Subcutaneous adipose tissue (tissue), 4 donors: ENCODE data around the gene AK5. TPM values are rescaled to one million over a fixed set of nuclear protein-coding genes. Genes with fewer than 3 reads are reported as not detected.

Source experiments
- total RNA-seq, 4 donors: library from RNA; depleted of rRNA; stranded (reverse); fragments of >200 nt; gene quantifications; one replicate each; pipeline ENCODE4 v1.1.0, GENCODE V29; 2016
- TF ChIP-seq, protein P1 (sequence below): fragments of 450-650 bp; IDR thresholded peaks from one replicate; pipeline ENCODE4 v1.5.1; 2016; ENCODE audit warnings: low read depth, mild to moderate bottlenecking, control low read depth, antibody characterized with exemption, moderate library complexity

AK5 gene
- total RNA-seq, 4 donors from 2014 or later = 0.34 to 0.38 TPM; not detected in 2

DNA sequence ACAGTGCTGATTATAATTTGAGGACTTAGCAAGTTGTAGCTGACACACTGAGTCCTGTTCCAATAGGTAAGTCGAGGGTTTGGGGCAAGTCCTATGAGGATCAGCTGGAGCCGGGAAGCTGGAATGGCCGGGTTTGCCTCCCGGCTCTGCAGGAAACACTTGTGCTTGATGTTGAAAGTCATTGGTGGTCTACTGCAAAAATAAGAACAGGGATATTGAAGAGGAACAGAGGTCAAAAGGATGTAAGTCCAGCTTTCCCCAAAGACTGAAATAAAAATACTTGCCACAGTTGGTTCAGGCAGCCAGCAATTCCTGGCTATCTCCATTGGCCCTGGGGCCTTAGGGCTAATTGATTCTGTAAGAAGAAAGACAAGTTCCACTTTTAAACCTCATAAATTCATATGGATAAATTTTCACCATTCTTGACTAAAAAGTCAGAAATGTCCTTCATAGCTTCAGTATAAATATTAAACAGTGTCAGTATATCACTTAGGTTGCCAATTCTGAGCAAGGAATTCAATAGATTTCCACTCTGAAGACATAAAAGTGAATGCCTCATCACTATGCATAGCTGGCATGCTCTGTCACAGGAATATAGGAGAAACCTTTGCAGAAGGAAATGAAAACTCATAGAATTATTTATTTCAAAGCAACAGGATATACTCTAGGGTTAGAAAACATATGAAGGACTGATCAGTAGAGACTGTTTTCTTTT, 165.2 kb downstream of the AK5 start:
- TF ChIP-seq, protein P1, sequence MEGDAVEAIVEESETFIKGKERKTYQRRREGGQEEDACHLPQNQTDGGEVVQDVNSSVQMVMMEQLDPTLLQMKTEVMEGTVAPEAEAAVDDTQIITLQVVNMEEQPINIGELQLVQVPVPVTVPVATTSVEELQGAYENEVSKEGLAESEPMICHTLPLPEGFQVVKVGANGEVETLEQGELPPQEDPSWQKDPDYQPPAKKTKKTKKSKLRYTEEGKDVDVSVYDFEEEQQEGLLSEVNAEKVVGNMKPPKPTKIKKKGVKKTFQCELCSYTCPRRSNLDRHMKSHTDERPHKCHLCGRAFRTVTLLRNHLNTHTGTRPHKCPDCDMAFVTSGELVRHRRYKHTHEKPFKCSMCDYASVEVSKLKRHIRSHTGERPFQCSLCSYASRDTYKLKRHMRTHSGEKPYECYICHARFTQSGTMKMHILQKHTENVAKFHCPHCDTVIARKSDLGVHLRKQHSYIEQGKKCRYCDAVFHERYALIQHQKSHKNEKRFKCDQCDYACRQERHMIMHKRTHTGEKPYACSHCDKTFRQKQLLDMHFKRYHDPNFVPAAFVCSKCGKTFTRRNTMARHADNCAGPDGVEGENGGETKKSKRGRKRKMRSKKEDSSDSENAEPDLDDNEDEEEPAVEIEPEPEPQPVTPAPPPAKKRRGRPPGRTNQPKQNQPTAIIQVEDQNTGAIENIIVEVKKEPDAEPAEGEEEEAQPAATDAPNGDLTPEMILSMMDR = no peak

DNA sequence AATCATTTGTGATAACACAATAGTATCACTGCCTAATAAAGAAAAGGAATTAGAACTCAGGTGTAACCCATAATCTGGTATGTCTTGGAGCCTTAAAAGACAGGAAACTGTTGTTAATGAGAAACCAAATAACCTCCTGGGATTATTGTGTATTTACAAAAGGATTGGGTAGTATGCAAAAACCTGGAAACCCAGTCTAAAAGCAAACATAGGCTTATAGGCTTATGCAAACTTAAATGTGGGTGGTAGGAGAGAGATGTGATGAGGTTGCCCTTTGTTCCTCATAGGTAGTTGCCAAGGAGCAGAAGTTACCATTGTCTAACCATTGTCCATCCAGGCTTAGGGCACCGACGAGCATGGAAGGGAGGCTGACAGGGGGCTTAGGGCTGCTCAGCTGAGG, 165.8 kb downstream of the AK5 start:
- TF ChIP-seq, protein P1 = no peak

DNA sequence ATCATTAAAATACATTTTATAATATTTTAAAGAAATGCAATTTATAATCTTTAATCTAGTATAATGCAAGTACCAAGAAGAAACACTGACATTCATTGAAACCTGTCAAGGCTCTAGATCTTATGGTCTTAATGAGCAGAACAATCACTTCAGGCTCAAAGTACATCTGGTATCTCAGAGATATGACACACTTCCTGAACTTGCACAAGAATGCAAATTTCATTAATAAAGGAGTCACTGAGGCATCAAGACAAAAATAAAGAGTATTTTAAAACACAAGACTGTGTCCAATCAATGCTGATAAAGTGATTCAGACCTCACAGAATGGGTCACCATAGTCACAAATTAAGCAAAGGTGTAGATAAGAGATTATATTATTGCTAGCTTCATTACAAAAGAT, 178.1 kb downstream of the AK5 start:
- TF ChIP-seq, protein P1 = no peak

DNA sequence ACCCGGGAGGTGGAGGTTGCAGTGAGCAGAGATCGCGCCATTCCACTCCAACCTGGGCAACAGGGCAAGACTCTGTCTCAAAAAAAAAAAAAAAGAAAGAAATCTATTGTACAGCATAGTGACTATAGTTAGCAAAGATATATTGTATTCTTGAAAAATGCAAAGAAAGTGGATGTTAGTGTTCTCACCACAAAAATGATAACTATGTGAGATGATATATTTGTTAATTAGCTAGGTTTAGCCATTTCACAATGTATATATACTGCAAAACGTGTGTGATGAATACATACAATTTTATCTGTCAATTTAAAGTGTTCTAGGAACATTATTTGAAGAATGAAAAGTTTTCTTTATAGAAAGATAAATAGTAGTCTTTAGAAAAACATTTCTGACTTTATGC, 179.9 kb downstream of the AK5 start:
- TF ChIP-seq, protein P1 = no peak

DNA sequence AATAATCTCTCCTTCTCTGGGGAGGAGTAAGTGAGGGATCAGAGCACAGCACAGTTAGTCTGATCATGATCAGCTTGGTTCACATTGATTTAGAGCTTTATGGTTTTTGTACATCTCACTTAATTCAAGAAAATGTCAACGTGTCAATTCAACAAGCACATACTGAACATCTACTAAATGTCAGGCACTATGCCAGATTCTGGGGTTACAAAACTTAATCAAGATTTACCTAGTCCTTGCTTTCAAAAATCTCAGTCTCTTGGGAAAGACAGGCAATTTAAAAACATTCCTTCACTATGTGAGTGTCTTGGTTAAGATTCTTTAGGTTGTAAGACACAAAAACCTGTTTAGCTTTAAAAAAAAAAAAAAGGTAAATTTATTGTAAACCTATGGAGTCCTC, 181.4 kb downstream of the AK5 start:
- TF ChIP-seq, protein P1 = no peak

DNA sequence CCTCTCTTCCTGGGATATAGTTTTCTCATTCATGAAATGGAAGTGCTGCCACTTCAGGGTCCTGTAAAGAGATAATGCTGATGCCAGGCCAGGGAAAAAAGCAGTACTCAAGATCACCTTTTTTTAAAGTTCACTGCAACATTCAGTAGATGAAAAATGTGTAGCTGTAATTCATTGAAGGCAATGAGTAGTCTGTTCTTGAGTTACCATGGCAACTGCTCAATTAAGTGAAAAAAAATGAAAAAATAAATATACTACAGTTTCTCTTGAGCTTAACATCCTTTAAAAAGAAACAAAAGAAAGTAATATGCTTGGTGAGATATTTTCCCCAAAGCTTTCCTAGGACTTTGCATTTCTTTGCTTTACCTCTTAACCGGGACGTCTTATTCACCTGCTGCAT, 183.3 kb downstream of the AK5 start:
- TF ChIP-seq, protein P1 = no peak

DNA sequence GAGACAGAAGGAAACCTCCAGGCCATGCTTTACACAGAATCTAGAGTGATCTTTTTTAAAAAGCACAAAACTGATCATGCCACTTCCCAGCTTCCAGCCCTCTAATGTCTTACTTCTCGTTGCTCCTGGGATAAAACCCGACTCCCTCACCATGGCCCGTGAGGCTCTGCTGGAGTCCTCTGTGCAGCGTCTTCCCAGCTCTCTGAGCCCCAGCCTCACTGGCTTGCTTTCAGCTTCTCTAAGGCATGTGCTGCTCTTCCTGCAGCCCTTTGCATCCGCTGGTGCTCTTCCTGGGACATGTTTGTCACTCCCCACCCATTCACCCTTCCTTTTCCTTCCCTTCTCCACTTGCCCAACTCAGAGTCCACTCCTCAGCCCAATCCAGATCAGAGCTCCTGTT, 184.1 kb downstream of the AK5 start:
- TF ChIP-seq, protein P1 = no peak
